Amniotic stem cell (primary cell): Measurements from ENCODE around the gene EDEM1.

Experiments
- DNase-seq: peaks from one replicate; lab custom pipeline; 2025; lab: John Stamatoyannopoulos, UW

EDEM1 gene

DNA sequence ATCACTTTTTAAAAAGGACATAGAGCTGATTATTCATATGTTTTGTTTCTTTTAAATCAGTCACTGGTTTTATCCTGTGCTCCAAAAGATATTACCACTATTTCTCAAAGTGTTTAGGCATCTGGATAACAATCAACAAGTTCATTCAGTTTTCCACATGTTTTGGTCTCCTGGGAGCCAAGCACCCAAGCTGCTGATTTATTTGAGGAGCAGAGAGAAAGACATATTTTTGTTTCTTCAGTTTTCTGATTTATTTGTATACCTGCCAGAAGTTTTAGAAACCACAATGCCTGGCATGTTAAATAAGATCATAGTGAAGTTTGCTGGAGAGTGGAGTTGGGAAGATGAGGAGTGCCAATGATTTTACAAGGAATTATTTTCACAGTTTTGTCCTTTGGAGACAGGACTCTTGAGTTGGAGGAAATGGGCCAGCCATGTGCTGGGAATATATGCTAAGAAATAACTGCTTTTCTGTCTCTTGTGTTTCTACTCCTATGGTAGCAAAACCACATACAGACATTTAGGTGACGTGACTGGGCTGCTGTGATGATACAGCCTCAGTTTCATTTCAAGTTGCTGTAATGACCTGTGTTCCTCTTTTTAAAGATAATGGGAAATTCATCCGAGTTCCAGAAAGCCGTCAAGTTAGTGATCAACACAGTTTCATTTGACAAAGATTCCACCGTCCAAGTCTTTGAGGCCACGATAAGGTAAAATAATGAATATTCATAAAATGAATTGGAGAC lies 11.7 kb downstream of the EDEM1 start:
- DNase-seq, result no peak

GRCh38 chr3:5201536-5201935 lies 14.0 kb downstream of the EDEM1 start:
- DNase-seq, result no peak

DNA sequence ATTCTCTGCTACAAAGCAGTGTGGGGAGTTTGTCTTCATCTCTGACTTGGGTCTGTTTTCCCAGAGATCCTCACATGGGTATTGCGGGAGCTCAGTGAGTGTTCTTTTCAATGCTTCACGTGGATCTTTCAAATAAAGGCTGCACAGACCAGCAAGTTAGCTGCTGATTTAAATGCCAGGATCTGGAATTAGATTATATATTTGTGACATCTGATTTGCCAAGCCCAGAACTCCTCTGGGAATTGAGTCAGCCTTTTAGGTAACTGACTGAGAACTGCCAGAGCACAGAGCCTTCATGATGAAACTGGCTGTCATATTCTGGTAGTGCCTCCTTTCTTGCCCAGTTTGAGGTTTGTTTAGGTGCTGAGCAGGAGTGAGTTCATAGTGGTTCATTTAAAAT lies 14.7 kb downstream of the EDEM1 start:
- no peak for DNase-seq

DNA sequence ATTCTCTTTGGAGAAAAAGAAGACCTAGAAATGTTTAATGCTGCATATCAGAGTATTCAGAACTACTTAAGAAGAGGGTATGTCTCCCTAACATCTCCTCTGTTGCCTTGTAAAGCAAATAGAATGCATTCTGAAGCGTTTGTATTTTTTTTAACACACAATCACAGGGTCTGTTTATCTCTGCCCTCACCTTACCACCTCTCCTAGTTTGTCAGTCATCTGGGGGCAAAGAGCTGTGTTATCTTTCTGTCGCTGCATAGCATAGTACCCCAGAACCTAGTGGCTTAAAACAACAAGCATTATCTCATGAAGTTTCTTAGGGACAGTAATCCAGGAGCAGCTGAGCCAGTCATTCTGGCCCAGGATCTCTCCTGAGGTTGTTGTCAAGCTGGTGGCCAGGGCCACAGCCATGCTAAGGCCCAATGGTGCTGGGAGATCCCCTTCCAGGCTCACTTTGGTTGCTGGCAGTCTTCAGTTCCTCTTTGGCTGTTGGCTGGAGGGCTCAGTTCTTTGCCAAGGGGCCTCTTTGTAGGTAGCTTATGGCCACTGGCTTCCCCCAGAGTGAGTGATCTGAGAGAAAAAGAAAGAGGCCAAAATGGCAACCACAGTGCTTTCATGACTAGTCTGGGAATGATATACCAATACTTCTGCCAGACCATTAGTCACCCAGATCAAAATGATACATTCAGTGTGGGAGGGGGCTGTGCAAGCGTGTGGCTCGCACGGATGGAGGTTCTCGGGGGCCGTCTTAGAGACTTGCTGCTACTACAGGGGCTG lies 17.8 kb downstream of the EDEM1 start:
- no peak for DNase-seq

GRCh38 chr3:5210926-5211325 lies 23.4 kb downstream of the EDEM1 start:
- DNase-seq, result no peak

DNA sequence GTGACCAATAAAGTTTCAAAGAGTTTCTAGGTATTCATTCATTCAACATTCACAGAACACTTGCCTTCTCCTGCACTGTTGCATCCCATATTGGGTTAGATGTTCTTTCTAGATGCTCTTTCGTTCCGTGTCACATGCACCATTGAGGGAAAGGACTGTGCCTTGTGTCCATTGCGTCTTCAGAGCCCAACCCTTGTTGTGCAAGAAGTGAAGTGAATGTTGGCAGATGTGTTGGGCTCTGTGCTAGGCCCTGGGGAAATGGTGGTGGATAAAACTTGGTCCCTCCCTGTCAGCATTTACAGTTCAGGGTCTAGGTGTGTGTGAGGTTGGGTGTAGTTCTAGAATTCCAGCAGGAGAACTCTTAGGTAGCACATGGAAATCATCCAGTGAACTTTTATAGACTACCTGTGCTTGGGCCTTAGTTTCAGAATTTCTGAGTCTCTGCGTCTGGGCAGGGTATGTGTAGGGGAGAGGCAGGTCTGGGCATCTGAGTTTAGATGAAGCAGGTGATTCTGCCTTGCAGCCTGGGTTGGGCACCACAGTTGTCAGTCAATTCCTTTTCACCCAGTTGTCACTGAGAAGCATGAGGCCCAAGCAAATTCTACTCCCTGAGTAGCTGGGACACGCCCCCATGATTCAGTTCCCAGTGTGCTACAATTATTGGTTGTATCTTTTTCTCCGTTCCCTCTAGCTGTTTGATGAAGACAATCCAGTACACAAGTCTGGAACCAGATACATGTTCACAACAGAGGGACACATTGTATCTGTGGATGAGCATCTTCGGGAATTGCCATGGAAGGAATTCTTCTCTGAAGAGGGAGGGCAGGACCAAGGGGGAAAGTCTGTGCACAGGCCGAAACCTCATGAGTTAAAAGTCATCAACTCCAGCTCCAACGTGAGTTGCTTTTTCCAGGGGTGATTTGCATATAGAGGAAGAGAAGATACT lies 25.4 kb downstream of the EDEM1 start:
- no peak for DNase-seq

GRCh38 chr3:5213574-5213966 lies 26.1 kb downstream of the EDEM1 start:
- no peak for DNase-seq

GRCh38 chr3:5214352-5214751 lies 26.8 kb downstream of the EDEM1 start:
- DNase-seq, result no peak

- no peak for DNase-seq
Measured at GRCh38 chr3:5217824-5218595, 30.5 kb downstream of the EDEM1 start.

DNA sequence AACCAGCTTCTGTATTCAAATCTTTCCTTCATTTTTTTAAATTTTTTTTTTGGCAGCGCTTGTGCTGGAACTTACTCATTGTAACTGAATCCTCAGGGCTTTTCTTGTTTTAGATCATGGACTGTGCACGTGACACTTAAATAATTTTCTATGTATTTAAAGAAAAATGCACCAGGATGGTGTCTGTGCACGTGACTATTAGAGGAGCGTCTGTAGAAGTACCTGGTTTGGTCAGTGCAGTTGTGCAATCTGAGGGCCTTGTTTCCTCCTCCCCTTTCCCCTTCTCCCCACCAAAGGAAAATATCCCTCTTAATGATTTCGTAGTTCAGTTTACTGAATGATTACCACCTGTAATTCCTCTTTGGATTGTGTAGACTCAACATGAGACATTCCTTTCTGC lies 31.3 kb downstream of the EDEM1 start:
- DNase-seq, result no peak

- no peak for DNase-seq
Measured at GRCh38 chr3:5219216-5219615, 31.7 kb downstream of the EDEM1 start.

DNA sequence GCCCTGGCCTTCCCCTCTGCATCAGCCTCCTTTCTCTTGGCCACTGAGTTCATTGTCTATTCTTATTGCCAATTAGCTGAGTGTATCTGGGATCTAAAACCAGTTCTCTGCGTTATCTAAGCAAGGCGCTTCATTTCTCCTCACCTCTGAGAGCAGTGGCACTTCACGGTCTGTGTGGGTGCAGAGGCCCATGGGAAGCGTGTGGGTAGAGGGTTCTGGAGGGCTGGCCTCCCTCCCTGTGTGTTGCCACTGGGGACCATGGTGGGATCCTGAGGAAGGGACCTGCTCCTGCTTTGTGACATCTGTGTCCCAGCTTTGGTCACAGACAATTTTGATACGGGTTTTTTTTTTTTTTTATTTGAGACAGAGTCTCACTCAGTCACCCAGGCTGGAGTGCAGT lies 32.7 kb downstream of the EDEM1 start:
- no peak for DNase-seq

DNA sequence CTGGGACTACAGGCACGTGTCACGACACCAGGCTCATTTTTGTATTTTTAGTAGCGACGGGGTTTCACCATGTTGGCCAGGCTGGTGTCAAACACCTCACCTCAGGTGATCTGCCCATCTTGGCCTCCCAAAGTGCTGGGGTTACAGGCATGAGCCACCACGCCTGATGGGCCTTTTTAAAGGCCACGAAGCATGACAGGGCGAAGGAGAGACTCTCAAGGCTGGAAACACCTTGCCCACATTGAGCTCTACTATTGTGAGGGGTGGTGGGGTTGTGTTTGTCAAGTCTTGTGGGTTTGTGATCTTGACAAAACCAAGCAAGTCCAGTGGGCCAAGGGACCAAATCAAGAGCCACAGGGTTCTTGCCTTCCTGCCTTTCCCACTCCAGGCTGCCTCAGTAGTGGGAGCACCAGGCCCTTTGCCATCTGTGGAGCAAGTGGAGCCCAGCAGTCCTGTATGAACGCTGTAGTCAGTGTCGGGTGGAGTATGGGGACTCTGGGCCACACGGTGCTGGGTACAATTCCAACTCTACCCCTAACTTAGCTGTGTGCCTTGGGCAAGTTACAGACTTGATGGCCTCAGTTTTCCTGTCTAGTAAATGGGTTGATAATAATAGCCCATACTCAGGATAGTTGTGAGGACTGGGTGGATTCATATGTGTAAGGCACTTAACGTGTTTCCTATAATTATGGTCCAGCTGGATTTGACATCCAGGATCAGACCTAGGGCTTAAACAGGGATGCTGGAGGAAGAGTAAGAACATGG lies 33.3 kb downstream of the EDEM1 start:
- no peak for DNase-seq

DNA sequence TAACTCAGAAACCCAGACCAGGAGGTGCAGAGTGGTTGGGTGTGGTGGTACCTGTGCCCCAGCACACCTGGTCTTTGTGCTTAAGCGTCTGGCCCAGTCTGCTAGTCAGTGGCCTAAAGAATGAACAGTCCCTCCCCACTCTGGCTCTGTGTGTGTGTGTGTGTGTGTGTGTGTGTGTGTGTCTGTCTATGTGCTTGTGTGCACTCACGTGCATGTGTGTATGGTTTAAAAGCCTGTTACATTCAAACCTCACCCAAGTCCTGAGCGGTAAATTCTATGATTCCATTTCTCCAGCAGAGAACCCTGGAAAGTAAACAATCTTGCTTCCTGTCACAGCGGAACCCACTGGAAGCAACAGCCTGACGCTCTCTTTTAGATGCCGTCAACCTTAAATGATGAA lies 34.2 kb downstream of the EDEM1 start:
- DNase-seq, result no peak

DNA sequence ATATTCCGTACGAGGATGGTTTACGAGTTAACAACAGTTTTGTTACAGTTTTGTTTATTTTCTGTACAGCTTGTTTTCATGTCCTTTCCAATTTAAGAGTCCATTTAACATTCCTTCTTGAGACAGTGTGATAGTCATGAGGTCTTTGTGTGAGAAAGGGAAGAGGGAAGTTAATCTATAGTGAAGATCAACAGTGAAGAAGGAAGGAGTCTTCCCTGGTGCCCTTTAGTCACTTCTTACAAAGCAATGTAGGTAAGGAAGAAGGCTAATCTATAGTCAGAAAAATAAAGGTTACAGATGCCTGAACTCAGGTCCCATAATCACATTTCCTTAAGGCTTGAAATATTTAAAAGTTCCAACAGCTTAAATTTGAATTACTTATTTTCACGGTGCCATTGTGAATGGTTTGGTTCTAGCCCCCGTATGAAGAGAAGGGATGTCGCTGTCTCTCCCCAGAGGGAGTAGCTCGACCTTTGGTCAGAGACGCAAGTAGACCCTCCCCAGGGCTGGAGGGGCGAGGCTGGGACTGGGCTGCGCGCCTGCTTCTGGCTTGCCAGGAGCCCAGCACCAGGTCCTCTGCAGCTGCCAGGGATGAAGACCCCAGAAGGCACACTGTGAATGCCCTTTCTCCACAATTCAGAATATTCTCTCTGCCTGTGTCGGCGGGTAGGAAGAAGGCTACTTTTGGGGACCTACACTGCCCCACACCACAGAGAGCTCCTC lies 34.9 kb downstream of the EDEM1 start:
- no peak for DNase-seq

- DNase-seq, result no peak
Measured at GRCh38 chr3:5226783-5227182, 39.3 kb downstream of the EDEM1 start.

- no peak for DNase-seq
Measured at GRCh38 chr3:5227812-5228211, 40.3 kb downstream of the EDEM1 start.

DNA sequence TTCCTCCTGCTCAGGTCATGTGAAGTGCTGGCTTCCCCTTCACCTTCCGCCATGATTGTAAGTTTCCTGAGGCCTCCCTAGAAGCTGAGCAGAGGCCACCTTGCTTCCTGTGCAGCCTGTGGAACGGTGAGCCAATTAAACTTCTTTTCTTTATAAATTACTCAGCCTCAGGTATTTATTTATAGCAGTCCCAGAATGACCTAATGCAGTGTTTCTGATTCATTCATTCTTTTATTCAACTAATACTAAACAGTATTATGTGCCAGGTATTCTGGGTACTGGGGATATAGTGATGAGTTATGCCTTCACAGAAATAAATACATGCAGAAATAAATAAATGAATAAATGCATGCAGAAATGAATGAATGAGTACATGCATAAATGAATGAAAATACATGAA lies 41.9 kb downstream of the EDEM1 start:
- DNase-seq, result no peak

- no peak for DNase-seq
Measured at GRCh38 chr3:5231074-5231473, 43.6 kb downstream of the EDEM1 start.

DNA sequence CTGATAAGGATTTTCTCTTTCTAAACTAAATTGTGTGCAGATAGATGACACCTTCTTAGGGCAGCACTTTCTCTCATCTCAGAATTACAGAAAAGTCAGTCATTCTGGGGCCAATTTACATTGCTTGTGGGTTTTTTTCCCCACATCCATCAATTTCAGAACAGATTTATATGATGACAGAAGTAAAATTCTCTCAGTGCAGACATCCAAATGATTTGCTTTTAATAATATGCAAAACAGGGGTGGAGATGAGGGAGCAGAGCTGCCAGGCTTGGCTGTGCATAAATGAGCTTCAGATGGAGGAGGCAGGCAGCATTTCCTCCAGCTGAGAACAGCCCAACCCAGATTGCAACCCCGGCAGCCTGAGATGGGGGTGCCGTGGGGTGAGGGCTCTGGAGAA lies 44.0 kb downstream of the EDEM1 start:
- no peak for DNase-seq
